ENCODE data around the gene SNX12.

The SNX12 gene

DNA sequence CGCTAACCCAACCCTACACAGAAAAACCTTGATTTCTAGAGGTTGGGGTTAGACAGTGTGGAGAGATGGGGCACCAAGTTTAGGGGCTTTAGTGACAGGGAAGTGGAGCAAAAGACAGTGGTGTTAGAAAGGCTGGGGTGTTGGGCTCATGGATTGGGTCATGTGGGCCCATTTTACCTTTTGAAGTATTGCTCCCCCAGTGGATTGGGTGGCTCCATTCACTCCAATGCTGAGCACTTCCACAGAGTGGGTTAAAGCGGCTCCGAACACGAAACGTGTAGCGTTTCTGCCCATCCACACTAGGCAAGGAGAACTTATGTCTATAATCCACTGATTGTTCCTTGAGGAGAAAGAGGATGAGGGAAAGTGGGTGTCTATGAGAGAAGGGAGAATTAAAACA lies 40.9 kb upstream of the SNX12 start:
- no peaks in the 10 kb centered on the region for H3K9me3 ChIP-seq (ENCODE audit: control insufficient read depth, low read length)
- H3K4me2 ChIP-seq (ENCODE audit: low read length) = no peak overlapping the region
- TF ChIP-seq CTCF (IDR thresholded peaks at IDR 0.05) = no peak
- H3K27me3 ChIP-seq (ENCODE audit: control insufficient read depth, insufficient read depth, low read length) = no peaks in the 10 kb centered on the region
- no peak overlapping the region for H3K4me3 ChIP-seq (ENCODE audit: low read depth, low read length)
- H3K36me3 ChIP-seq (ENCODE audit: control insufficient read depth, insufficient read depth, low read length) = no peaks in the 10 kb centered on the region
- H3K9ac ChIP-seq = no peak overlapping the region
- H3K27ac ChIP-seq = no peak overlapping the region
- no peak overlapping the region for H2AFZ ChIP-seq
- no peaks in the 10 kb centered on the region for H3K4me1 ChIP-seq
- H3K79me2 ChIP-seq = no peaks in the 10 kb centered on the region

- H3K9ac ChIP-seq = no peak overlapping the region
- H3K4me2 ChIP-seq (ENCODE audit: low read length) = no peak overlapping the region
- H3K4me3 ChIP-seq (ENCODE audit: low read depth, low read length) = no peak overlapping the region
- TF ChIP-seq CTCF (IDR thresholded peaks at IDR 0.05) = no peak
- no peaks in the 10 kb centered on the region for H3K9me3 ChIP-seq (ENCODE audit: control insufficient read depth, low read length)
- H3K27me3 ChIP-seq (ENCODE audit: control insufficient read depth, insufficient read depth, low read length) = no peaks in the 10 kb centered on the region
- H3K4me1 ChIP-seq = peaks cover 3% of the 10 kb centered on the region
- H3K36me3 ChIP-seq (ENCODE audit: control insufficient read depth, insufficient read depth, low read length) = no peaks in the 10 kb centered on the region
- H2AFZ ChIP-seq = no peak overlapping the region
- H3K27ac ChIP-seq = no peak overlapping the region
- no peaks in the 10 kb centered on the region for H3K79me2 ChIP-seq
These were observed 39.7 kb upstream of the SNX12 start for GRCh38 chrX:71107762-71108360.

DNA sequence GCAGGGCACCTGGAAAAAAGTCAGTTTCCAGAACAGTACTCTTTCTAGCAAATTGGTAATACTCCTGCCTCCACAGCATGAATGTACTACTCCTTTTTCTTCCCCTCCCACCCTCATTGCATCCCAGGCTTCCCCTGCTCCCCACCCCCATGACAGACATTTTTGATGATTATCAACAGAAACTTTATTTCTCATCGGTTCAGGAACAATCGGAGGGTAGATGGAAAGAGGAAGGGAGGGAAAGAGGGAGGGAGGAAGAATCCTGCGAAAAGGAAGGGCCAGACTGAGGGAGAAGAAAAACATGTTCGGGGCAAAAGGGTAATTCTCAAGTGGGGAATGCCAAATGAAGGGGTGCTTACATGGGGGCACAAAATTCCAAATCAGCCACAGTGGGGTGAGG lies 39.1 kb upstream of the SNX12 start:
- TF ChIP-seq CTCF (IDR thresholded peaks at IDR 0.05) = no peak
- Histone ChIP-seq H3K4me1 (peaks cover 3% of the 10 kb centered on the region), H2AFZ (no peak overlapping the region), H3K9me3 (ENCODE audit: control insufficient read depth, low read length) (no peaks in the 10 kb centered on the region), H3K4me3 (ENCODE audit: low read depth, low read length) (no peak overlapping the region), H3K27me3 (ENCODE audit: control insufficient read depth, insufficient read depth, low read length) (no peaks in the 10 kb centered on the region), H3K36me3 (ENCODE audit: control insufficient read depth, insufficient read depth, low read length) (no peaks in the 10 kb centered on the region), H3K9ac (no peak overlapping the region), H3K27ac (no peak overlapping the region), H3K79me2 (no peaks in the 10 kb centered on the region), H3K4me2 (ENCODE audit: low read length) (no peak overlapping the region)

DNA sequence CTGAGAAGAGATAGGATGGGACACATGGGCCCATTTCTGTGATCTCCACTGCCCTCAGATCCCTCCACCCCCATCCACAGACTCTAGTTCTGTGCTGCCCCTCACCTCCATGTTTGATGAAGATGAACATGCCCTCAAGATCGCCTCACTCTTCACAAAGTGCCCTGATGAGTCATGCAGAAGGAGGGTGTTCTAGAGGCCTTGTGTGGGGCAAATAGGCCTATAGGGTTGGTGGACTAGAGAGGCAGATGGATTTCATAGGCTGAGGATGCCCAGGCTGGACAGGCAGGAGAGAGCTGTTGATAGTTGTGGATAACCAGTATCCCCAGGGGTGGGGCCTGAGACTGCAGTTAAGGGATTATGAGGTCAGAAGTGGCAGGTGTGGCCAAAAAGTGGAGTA lies 38.3 kb upstream of the SNX12 start, which contains the start of gene CXorf65:
Gene CXorf65, minus strand, starts transcription at position 314 of the 400 bp plus-strand sequence. Its CDS starts 184 bp downstream, at position 130.
- H3K4me1 ChIP-seq = peaks cover 3% of the 10 kb centered on the region
- H3K9ac ChIP-seq = no peak within 1 kb of the TSS
- no peak within 1 kb of the TSS for H2AFZ ChIP-seq
- no peaks in the 10 kb centered on the region for H3K9me3 ChIP-seq (ENCODE audit: control insufficient read depth, low read length)
- H3K4me2 ChIP-seq (ENCODE audit: low read length) = no peak within 1 kb of the TSS
- TF ChIP-seq CTCF (IDR thresholded peaks at IDR 0.05) = no peak
- H3K36me3 ChIP-seq (ENCODE audit: control insufficient read depth, insufficient read depth, low read length) = no peaks in the 10 kb centered on the region
- no peak within 1 kb of the TSS for H3K4me3 ChIP-seq (ENCODE audit: low read depth, low read length)
- no peaks in the 10 kb centered on the region for H3K79me2 ChIP-seq
- H3K27me3 ChIP-seq (ENCODE audit: control insufficient read depth, insufficient read depth, low read length) = no peaks in the 10 kb centered on the region
- no peak within 1 kb of the TSS for H3K27ac ChIP-seq

DNA sequence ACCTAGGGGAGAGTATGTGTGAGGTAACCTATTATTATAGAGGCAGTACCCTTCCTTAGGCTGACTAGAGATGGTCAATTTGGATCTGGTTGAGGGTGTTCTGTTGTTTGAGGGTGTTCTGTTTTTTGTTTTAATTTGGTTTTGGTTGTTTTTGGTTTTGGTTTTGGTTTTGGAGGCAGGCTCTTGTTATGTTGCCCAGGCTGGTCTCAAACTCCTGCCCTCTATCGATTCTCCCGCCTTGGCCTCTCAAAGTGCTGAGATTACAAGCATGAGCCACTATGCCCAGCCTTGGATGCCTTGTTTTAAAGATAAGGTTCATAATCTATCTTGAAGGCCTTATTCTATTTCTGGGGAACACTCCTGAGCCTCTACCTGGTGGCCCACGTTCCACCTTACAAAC lies 37.5 kb upstream of the SNX12 start:
- Histone ChIP-seq H3K9ac (no peak overlapping the region), H2AFZ (no peak overlapping the region), H3K4me2 (ENCODE audit: low read length) (no peak overlapping the region), H3K36me3 (ENCODE audit: control insufficient read depth, insufficient read depth, low read length) (no peaks in the 10 kb centered on the region), H3K9me3 (ENCODE audit: control insufficient read depth, low read length) (no peaks in the 10 kb centered on the region), H3K4me1 (peaks cover 3% of the 10 kb centered on the region), H3K79me2 (no peaks in the 10 kb centered on the region), H3K27me3 (ENCODE audit: control insufficient read depth, insufficient read depth, low read length) (no peaks in the 10 kb centered on the region), H3K27ac (no peak overlapping the region), H3K4me3 (ENCODE audit: low read depth, low read length) (no peak overlapping the region)
- no peak for TF ChIP-seq CTCF (IDR thresholded peaks at IDR 0.05)

All from parathyroid adenoma (tissue), 2 donors.